ENCODE results near the gene ADRB2.
"Not testable (repeated sequence)": the region's sequence is repeated elsewhere in the genome, so short reads cannot be mapped to it uniquely, and the experiment has no call there.

The ADRB2 gene

GRCh38 chr5:148826053-148826738, at the start of gene ADRB2:
Gene ADRB2 (plus strand): TSS chr5:148826611. CDS start chr5:148826832, 221 bp downstream.
- no peak for DNase-seq

GRCh38 chr5:148776780-148777179, 49.6 kb upstream of the ADRB2 start:
- no peak for DNase-seq

GRCh38 chr5:148778882-148779281, 47.5 kb upstream of the ADRB2 start:
- DNase-seq, result no peak

GRCh38 chr5:148780711-148781110, 45.7 kb upstream of the ADRB2 start:
- DNase-seq, result no peak

GRCh38 chr5:148781766-148782165, 44.6 kb upstream of the ADRB2 start:
- DNase-seq, result no peak

GRCh38 chr5:148785223-148785622, 41.2 kb upstream of the ADRB2 start:
- no peak for DNase-seq

GRCh38 chr5:148786456-148786855, 40.0 kb upstream of the ADRB2 start:
- no peak for DNase-seq

GRCh38 chr5:148788636-148789035, 37.8 kb upstream of the ADRB2 start:
- no peak for DNase-seq

- DNase-seq, result no peak
These were observed 35.7 kb upstream of the ADRB2 start for GRCh38 chr5:148790545-148791333.

GRCh38 chr5:148791334-148791667, 35.1 kb upstream of the ADRB2 start:
- DNase-seq, result no peak

- DNase-seq, result no peak
These were observed 34.7 kb upstream of the ADRB2 start for GRCh38 chr5:148791696-148792095.

- DNase-seq, result no peak
These were observed 33.7 kb upstream of the ADRB2 start for GRCh38 chr5:148792744-148793143.

GRCh38 chr5:148793261-148793660, 33.1 kb upstream of the ADRB2 start:
- no peak for DNase-seq

GRCh38 chr5:148794275-148794674, 32.1 kb upstream of the ADRB2 start:
- DNase-seq, result no peak

GRCh38 chr5:148794729-148795561, 31.5 kb upstream of the ADRB2 start:
- DNase-seq, result no peak

GRCh38 chr5:148796936-148797335, 29.5 kb upstream of the ADRB2 start:
- DNase-seq, result no peak

- no peak for DNase-seq
These were observed 27.6 kb upstream of the ADRB2 start for GRCh38 chr5:148798786-148799185.

- DNase-seq, result no peak
These were observed 26.5 kb upstream of the ADRB2 start for GRCh38 chr5:148799737-148800527.

- DNase-seq, result no peak
These were observed 24.6 kb upstream of the ADRB2 start for GRCh38 chr5:148801682-148802276.

GRCh38 chr5:148803451-148803850, 23.0 kb upstream of the ADRB2 start:
- DNase-seq, result not testable (repeated sequence)

GRCh38 chr5:148804393-148804792, 22.0 kb upstream of the ADRB2 start:
- no peak for DNase-seq
